Cardiac fibroblast (primary cell): Measurements from ENCODE around the gene NEXMIF.
"Not testable (repeated sequence)": the region's sequence is repeated elsewhere in the genome, so short reads cannot be mapped to it uniquely, and the experiment has no call there.

Experiments
- DNase-seq, 2 donors: peaks; one replicate each; pipeline versions ENCODE4 v3.0.0 to v3.0.0-alpha.2; 2010; ENCODE audit warnings: low read depth in 2 of 2
- H3K4me3 ChIP-seq, 2 donors: replicated peaks in 1 of 2; 1 replicate in 1 of 2; 2 replicates in 1 of 2; pipeline ENCODE4 v1.5.1; 2011; ENCODE audit warnings: low read depth in 2 of 2, low read length in 2 of 2, mild to moderate bottlenecking in 2 of 2, moderate library complexity in 1 of 2
- TF ChIP-seq, protein P1 (sequence below): IDR thresholded peaks from one replicate; pipeline ENCODE4 v1.5.1; 2011; ENCODE audit warnings: low read depth, mild to moderate bottlenecking, low read length, inconsistent platforms

The NEXMIF gene

DNA sequence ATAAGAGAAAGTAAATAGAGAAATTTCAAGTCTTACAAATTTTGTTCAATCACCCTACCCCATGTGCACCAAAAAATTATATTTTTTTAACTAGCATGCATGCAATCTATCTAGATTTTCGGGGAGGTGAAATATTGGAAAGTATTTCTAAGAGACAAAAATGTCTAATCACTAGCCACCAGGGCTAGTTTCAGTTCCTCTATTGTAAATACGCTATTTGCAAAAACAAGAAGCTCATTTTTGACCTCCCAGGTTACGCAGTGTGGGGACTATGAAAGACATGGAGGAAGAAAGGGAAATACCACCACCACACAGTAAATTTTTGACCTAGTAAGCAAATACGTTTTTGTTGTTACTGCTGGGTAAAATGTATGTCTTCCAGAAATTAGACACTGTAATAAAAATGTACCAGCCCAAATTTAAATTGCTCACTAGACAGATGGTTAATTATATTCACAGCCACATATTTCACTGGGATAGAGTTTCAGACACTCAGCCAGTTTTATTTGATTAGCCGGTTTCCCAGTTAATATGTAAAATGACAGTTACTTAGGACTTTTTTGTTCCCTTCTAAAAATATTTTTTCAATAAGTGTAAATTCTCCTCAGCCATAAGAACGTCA lies 2.2 kb downstream of the NEXMIF start:
- no peak for DNase-seq
- H3K4me3 ChIP-seq, result no peak overlapping the region
- TF ChIP-seq, protein P1, sequence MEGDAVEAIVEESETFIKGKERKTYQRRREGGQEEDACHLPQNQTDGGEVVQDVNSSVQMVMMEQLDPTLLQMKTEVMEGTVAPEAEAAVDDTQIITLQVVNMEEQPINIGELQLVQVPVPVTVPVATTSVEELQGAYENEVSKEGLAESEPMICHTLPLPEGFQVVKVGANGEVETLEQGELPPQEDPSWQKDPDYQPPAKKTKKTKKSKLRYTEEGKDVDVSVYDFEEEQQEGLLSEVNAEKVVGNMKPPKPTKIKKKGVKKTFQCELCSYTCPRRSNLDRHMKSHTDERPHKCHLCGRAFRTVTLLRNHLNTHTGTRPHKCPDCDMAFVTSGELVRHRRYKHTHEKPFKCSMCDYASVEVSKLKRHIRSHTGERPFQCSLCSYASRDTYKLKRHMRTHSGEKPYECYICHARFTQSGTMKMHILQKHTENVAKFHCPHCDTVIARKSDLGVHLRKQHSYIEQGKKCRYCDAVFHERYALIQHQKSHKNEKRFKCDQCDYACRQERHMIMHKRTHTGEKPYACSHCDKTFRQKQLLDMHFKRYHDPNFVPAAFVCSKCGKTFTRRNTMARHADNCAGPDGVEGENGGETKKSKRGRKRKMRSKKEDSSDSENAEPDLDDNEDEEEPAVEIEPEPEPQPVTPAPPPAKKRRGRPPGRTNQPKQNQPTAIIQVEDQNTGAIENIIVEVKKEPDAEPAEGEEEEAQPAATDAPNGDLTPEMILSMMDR, result no peak

DNA sequence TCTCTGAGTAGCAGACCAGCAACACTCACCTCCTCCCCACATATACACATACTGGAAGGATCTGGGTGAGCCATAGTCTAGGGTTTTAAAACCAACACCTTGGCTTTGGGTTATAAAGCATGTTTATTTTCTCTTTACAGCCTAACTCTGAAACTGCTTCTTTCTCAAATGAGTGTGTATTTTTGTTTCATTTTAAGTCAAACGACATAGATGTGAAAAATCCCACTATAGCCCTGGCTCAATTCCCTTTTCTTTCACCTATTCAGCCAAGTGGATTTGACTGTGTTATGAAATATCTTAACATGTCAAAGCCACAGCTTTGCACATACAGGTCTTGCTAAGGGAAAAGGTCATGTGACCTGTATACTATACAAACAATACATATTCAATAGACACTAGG lies 13.8 kb downstream of the NEXMIF start:
- H3K4me3 ChIP-seq, result no peak overlapping the region
- TF ChIP-seq, protein P1, result no peak
- no peak for DNase-seq

DNA sequence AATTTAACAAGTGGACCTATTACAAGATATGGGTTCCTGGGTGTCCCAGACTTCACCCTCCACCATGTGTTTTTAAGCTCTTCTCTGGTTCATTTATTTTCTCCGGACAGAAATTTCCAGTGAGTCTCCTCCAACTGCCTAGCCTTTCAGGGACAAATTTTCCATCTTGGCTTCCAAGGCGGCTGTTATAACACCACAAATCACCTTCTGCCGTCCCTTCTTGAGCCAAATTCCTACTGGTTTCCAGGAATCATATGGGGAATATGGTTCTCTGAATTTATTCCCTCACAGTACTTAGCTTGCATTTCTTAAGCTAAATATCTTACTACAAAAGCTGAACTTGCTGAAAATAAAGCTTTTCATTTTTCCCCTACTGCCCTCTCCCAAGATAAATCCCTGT lies 18.8 kb downstream of the NEXMIF start:
- no peak overlapping the region for H3K4me3 ChIP-seq
- TF ChIP-seq, protein P1, result no peak
- DNase-seq, result no peak

DNA sequence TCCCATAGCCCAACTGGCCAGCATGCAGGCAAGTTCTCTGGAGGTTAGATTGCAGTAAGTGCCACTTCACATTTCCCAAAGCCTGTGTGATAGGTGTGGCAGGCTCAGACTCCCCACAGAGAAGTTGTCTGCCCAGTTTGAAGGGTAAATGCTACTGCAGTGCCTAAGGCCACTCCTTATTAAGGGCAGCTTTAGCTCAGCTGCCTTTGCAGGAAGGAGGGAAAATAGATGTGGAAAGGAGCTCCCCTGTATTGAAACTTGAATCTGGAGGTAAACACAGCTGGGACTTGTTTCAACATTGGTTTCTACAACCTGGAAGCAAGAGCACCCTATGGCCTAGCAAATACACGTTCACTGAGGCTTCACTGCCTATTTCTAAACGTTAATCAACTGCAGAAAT lies 22.4 kb downstream of the NEXMIF start:
- no peak overlapping the region for H3K4me3 ChIP-seq
- no peak for DNase-seq
- TF ChIP-seq, protein P1, result no peak

DNA sequence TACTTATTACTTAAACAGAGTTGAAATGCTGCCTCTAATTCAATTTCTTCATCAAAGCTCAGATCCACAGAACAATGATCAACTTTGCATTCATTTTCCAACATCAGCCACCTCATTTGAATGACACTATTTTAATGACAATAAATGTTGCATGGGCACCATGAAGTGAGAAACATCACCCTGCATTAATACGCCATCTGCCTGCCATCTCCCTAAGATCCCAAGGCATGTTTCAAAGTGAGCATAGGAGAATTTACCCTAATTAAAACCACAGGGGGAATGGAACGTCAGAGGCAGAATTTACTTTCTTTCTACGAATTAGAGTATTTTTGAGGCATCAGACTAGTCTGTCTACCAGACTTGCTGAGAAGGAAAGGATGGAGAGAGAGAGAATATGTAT lies 32.7 kb downstream of the NEXMIF start:
- DNase-seq, result no peak
- TF ChIP-seq, protein P1, result no peak
- no peak overlapping the region for H3K4me3 ChIP-seq

DNA sequence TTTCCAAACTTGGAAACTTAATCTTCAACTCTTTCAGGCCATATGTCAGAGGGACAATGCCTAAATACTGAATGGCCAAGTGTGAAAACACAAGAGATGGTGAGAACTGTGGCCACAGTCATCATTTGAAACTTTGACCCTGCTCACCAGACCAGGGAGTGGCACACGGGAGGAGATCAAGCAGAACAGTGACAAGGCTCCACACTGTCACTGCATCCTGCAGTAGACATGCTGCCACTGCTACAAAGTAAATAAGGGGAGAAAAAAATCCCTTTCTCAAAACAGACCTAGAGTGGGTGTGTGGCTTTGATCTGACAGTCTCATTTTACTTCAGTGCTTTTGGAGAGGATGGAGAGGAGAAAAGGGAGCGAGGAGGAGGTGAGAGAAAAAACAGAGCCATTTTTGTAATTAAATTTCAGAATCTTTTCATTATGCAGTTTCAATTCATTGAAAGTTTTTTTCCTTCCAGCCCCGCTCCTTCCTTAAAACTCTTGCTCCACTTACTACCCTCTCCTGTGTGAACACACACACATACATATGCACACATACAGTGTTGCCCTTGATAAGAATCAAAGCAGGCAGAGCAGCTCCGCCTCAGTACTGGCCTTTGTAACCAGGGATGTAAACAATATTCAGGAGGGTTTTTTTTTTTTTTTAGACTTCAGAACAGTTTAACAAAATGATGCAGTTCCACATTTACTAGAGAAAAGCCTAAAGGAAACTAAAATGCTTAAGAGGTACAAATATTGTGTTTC lies 34.4 kb downstream of the NEXMIF start:
- no peak for DNase-seq
- H3K4me3 ChIP-seq, result no peak overlapping the region
- TF ChIP-seq, protein P1, result no peak

DNA sequence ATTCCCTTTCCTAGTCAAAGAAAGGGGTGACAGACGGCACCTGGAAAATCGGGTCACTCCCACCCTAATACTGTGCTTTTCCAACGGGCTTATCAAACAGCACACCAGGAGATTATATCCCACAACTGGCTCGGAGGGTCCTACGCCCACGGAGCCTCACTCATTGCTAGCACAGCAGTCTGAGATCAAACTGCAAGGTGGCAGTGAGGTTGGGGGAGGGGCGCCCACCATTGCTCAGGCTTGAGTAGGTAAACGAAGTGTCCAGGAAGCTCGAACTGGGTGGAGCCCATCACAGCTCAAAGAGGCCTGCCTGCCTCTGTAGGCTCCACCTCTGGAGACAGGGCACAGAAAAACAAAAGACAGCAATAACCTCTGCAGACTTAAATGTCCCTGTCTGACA lies 42.9 kb downstream of the NEXMIF start:
- DNase-seq, H3K4me3 ChIP-seq: not testable (repeated sequence)
